GM19099 (cell line): ENCODE data around the gene NFAT5.
A peak's percentile ranks its signal among the peaks of the same experiment; 100 is the strongest.

Experiments
- POLR2A ChIP-seq: IDR thresholded peaks from 3 replicates; pipeline ENCODE4 v1.6.1; 2011; ENCODE audit warnings: low read depth; ENCODE audit not compliant: insufficient read length; ENCODE audit errors: extremely low read depth

Gene NFAT5

DNA sequence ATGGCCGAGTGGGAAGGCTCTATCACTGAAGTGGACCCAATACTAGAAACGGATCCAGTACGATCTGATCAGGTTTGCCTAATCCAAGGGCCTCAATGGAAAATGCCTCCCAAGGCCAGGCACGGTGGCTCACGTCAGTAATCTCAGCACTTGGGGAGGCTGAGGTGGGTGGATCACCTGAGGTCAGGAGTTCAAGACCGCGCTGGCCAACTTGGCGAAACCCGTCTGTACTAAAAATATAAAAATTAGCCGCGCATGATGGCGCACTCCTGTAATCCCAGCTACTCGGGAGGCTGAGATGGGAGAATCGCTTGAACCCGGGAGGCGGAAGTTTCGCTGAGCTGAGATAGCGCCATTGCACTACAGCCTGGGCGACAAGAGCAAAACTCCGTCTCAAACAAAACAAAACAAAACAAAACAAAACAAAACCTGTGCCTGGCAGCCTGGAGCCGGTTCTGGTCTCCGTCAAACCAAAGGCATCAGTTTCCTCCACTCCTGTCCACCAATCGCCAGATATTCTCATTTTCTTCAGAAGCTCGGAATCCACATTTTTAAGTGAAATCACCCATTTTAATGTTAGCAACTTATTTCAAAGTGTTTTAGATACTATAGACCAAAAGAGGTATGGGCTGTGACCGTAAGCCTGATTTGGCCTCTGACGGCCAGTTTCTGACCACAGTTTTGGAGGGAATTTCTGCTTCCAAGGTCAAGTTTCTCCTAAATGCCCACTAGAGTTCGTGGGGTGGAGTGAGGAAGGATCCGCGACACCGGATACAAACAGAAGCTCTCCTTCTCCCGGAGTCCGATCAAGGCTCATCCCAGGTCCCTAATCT, 159.9 kb downstream of the NFAT5 start:
- no peak for TF ChIP-seq POLR2A

- TF ChIP-seq POLR2A = peak; percentile 79
Measured at GRCh38 chr16:69726313-69727060, 160.7 kb downstream of the NFAT5 start, which contains the start of gene NQO1. Gene NQO1 (minus strand): TSS chr16:69726560. CDS start chr16:69726439, 121 bp downstream.

DNA sequence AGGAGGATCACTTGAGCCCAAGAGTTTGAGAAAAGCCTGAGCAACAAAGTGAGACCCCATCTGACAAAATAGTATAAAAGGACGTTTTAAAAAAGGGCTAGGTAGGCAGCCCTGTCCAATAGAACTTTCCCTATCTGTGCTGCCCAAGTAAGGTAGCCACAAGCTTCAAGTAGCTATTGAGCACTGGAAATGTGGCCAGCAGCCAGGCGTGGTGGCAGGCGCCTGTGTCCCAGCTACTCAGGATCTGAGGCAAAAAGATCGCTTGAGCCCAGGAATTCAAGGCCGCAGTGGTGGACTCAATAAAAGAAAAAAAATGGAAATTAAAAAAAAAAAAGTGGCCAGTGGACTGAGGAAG, 162.1 kb downstream of the NFAT5 start:
- TF ChIP-seq POLR2A = no peak

GRCh38 chr16:69732101-69732500, 166.3 kb downstream of the NFAT5 start:
- TF ChIP-seq POLR2A = no peak

- no peak for TF ChIP-seq POLR2A
Measured at GRCh38 chr16:69741519-69741918, 175.8 kb downstream of the NFAT5 start.

- TF ChIP-seq POLR2A = no peak
Measured at GRCh38 chr16:69741951-69742904, 176.5 kb downstream of the NFAT5 start.

GRCh38 chr16:69744363-69745231, 178.8 kb downstream of the NFAT5 start:
- no peak for TF ChIP-seq POLR2A

GRCh38 chr16:69745232-69745612, 179.5 kb downstream of the NFAT5 start:
- TF ChIP-seq POLR2A = no peak

DNA sequence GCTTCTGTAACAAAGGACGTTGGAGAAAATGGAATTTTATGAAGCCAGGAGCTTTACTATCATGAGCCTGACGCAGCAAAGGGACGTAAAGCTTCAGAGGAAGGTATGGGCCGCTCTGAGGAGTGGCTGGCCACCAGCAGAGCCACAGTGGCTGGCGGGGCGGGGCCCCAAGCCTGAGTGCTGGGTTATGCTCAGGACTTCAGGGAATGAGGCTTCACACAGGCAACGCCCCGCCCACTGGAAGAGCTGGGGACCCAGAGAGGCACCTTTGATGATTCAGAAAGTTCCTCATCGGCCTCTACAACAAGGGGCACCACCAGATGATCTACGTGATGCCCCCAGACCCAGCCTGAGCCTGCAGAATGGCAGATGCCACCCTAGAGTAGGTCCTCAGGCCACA, 180.2 kb downstream of the NFAT5 start:
- no peak for TF ChIP-seq POLR2A

- no peak for TF ChIP-seq POLR2A
Measured at GRCh38 chr16:69747115-69747514, 181.3 kb downstream of the NFAT5 start.

DNA sequence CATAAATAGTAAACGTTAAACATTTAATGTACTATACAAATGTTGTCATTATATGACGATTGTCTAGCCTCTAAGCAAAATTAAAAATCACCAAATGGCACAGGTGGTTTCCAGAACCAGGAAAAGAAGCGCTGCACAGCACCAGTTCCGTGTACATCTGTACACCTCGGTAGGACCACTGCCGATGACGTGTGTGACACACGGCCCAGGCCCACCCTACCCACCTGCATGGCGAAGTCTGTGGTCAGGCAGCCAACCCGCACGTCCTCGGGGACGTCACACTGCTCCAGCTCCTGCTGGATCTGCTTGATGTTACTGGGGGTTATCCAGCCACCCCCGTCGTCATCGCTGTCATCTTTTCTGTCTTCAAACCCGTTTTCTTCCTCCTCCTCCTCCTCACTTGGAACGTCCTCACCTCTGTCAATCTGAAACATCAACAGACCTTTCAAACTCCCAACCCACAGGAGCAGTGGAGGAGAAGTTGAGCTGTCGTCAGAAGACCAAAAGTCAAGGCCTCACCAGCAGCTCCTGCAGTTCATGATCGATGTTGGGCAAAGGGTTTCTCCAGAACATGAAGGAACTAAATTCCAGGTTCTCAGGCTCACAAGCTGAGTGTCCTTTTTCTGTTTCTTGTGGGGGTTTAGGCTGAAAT, 183.1 kb downstream of the NFAT5 start:
- TF ChIP-seq POLR2A = no peak

DNA sequence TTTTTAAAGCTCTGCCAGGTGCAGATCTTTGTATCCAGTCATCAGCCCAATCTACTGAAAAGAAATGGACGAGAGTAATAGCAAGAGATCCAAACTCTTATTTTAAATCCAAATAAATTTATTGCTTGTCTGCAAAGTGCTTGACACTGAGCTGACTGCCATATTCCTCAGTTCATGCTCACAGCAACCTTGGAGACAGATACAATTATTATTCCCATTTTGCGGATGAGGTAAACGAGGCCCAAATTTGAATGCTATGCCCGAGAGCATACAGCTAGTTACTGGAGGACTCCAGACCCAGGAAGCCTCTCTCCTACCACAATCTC, 188.3 kb downstream of the NFAT5 start:
- TF ChIP-seq POLR2A = no peak
